ENCODE results near the gene CTDSPL. TPM values are rescaled to one million over a fixed set of nuclear protein-coding genes. Genes with fewer than 3 reads are reported as not detected.

CTDSPL gene
- total RNA-seq, 6 donors from 2014 or later, result 35.6 to 78.1 (median 55.5) TPM

DNA sequence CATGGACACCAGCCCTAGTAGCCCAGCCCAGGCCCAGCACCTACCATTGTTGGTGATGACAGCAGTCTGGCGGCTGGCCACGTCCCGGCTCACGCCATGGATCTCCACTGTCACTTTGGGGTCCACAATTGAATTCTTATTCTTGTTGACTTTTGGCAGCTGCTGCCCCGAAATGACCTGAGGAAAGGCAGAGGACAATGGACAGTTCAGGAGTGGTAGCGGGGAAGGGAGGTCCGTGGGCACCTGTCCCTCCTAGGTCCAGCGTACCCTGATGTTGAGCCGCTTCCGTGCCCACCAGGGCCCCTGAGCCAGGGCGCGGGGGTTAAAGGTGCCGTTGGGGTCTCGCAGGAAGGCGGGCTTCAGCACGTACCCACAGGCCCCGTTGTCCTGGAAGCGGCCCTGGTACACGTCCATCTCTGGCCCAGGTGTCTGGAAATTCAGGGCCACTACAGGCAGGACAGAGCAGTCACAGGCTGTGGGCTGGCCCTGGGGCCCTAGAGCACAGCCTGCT is 146.6 kb downstream of the CTDSPL start:
- H3K4me3 ChIP-seq, result no peak overlapping the region
- WGBS, 2 donors, result 91 to 95% methylated on average over 9 to 19 of the region's 19 CpGs
- H3K36me3 ChIP-seq, result peaks cover 2 to 63% (median 40%) of the 10 kb centered on the region in 4 donors
- H3K9me3 ChIP-seq, result no peaks in the 10 kb centered on the region
- no peaks in the 10 kb centered on the region for H3K27me3 ChIP-seq
- peaks cover under 1 to 14% (median 8%) of the 10 kb centered on the region in 4 donors for H3K4me1 ChIP-seq
- TF ChIP-seq EP300 (IDR thresholded peaks at IDR 0.05), result no peak
- TF ChIP-seq, protein P1, sequence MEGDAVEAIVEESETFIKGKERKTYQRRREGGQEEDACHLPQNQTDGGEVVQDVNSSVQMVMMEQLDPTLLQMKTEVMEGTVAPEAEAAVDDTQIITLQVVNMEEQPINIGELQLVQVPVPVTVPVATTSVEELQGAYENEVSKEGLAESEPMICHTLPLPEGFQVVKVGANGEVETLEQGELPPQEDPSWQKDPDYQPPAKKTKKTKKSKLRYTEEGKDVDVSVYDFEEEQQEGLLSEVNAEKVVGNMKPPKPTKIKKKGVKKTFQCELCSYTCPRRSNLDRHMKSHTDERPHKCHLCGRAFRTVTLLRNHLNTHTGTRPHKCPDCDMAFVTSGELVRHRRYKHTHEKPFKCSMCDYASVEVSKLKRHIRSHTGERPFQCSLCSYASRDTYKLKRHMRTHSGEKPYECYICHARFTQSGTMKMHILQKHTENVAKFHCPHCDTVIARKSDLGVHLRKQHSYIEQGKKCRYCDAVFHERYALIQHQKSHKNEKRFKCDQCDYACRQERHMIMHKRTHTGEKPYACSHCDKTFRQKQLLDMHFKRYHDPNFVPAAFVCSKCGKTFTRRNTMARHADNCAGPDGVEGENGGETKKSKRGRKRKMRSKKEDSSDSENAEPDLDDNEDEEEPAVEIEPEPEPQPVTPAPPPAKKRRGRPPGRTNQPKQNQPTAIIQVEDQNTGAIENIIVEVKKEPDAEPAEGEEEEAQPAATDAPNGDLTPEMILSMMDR (IDR thresholded peaks at IDR 0.05), result no peak
- no peak for TF ChIP-seq POLR2AphosphoS5 (IDR thresholded peaks at IDR 0.05)
- TF ChIP-seq POLR2A (IDR thresholded peaks at IDR 0.05), result no peak
- no peak overlapping the region for H3K27ac ChIP-seq
- ATAC-seq (ENCODE audit: low FRiP score in 2 of 2) (no peak), DNase-seq (no peak)

DNA sequence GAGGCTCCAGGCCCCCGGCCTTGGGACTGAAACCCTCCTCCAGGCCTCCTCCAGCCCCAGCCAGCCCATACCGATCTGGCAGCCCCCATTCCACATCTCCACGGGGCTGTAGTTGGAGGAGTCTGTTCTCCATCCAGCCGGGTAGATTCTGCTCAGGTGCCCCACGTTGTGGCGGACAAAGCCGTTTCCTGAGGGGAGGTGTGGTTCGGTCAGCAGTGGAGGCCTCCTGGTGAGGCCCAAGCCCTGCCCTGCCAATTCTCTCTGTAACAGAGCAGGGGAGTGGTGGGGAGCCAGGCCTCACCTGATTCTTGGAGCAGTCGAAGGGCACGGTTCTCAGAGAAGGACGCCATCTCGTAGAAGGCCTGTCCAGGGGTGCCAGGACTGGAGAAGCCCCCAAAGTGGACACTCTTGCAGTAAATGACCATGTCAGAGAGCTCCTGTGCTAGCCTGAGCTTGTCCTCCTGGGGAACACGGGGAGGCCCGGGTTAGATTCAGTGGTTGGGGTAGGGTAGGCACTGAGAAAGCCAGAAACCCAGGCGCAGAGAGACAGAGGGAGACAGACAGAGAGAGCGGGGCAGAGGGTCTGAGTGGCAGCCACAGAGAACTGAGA is 147.4 kb downstream of the CTDSPL start:
- no peak for TF ChIP-seq POLR2AphosphoS5 (IDR thresholded peaks at IDR 0.05)
- no peak for TF ChIP-seq POLR2A (IDR thresholded peaks at IDR 0.05)
- TF ChIP-seq EP300 (IDR thresholded peaks at IDR 0.05), result no peak
- TF ChIP-seq, protein P1 (IDR thresholded peaks at IDR 0.05), result no peak
- H3K27me3 ChIP-seq, result no peaks in the 10 kb centered on the region
- no peak overlapping the region for H3K27ac ChIP-seq
- DNase-seq (no peak), ATAC-seq (ENCODE audit: low FRiP score in 2 of 2) (no peak)
- WGBS, 2 donors, result 89 to 95% methylated on average over 10 to 16 of the region's 16 CpGs
- H3K36me3 ChIP-seq, result peaks cover 2 to 69% (median 40%) of the 10 kb centered on the region in 4 donors
- peaks cover 0 to 6% (median 3%) of the 10 kb centered on the region in 4 donors for H3K4me1 ChIP-seq
- H3K4me3 ChIP-seq, result no peak overlapping the region
- no peaks in the 10 kb centered on the region for H3K9me3 ChIP-seq

DNA sequence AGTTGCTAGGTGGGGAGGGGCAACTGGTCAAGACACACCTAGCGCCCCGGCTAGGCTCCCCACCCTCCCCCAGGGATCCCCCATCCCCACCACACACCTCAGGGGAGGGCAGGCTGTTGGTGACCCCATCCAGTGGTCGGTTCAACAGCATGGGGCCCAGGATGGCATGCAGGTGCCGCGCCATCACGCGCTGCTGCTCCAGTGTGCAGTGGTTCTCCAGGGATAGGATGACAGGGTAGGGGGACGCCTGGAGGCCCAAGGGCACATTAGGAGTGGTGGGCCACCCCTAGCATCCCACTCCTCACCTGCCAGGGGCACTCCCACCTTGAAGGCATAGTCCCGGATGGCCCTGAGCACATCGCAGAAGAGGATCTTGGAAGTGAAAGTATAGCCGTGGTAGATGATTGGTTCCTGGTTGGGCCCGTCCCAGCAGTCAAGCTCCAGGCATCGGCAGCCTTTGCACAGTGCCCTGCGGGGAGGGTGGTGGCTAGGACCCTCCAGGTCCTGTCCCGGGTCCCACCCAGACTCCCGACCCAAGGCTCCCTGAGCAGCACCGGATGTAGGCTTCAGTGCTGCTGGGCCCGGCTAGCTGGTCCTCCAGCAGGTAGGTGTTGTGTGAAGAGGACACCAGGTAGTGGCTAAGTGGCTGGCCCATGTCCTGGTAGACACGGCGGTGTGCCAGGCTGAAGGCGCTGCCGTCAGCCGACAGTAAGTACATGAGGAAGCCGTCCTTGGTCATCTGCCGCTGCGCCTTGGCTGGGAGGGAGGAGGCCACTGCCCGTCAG is 148.3 kb downstream of the CTDSPL start:
- peaks cover 4 to 76% (median 42%) of the 10 kb centered on the region in 4 donors for H3K36me3 ChIP-seq
- 84 to 92% methylated on average over 6 to 24 of the region's 27 CpGs for WGBS, 2 donors
- no peaks in the 10 kb centered on the region for H3K27me3 ChIP-seq
- H3K9me3 ChIP-seq, result no peaks in the 10 kb centered on the region
- no peak for DNase-seq
- no peak overlapping the region for H3K4me3 ChIP-seq
- H3K4me1 ChIP-seq, result no peaks in the 10 kb centered on the region
- H3K27ac ChIP-seq, result no peak overlapping the region
- TF ChIP-seq, protein P1 (IDR thresholded peaks at IDR 0.05), result no peak
- TF ChIP-seq POLR2AphosphoS5 (IDR thresholded peaks at IDR 0.05) (no peak), POLR2A (IDR thresholded peaks at IDR 0.05) (no peak), EP300 (IDR thresholded peaks at IDR 0.05) (no peak)
- peak in 1 of 2 donors; percentile 3 for ATAC-seq (ENCODE audit: low FRiP score in 2 of 2)

DNA sequence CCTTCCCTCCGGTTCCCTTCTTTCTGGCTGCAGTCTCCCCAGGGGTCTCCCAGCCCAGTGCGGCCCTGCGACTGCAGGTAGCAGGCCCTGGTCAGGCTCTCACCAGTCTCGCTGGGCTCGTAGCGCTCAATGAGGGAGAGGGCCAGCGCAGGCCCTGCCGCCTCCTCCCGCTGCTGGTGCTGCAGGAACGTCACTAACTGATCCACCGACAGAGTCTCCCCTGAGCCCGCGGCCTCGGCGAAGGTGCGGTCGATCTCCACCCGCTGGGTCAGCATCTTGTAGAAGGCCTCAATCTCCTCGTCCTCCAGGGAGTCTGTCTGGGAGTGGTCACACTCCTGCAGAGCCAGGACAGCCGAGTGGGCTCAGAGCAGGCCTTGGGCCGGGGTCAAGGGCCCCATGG is 149.4 kb downstream of the CTDSPL start:
- no peak for ATAC-seq (ENCODE audit: low FRiP score in 2 of 2)
- Histone ChIP-seq H3K27me3 (no peaks in the 10 kb centered on the region), H3K4me3 (no peak overlapping the region), H3K4me1 (no peaks in the 10 kb centered on the region), H3K9me3 (no peaks in the 10 kb centered on the region), H3K36me3 (peaks cover 7 to 80% (median 47%) of the 10 kb centered on the region in 4 donors), H3K27ac (no peak overlapping the region)
- 88 to 89% methylated on average over 12 to 19 of the region's 21 CpGs for WGBS, 2 donors
- DNase-seq, result peak in 1 of 2 donors; percentile 86
- TF ChIP-seq, protein P1 (IDR thresholded peaks at IDR 0.05), result no peak
- no peak for TF ChIP-seq POLR2AphosphoS5 (IDR thresholded peaks at IDR 0.05)
- TF ChIP-seq POLR2A (IDR thresholded peaks at IDR 0.05), result no peak
- no peak for TF ChIP-seq EP300 (IDR thresholded peaks at IDR 0.05)
